Activated T-cell treated with anti-CD3 and anti-CD28 coated beads, Interleukin-2, amount 50 U/mL, for 72 hours (primary cell): Measurements from ENCODE around the gene LENEP. TPM values are rescaled to one million over a fixed set of nuclear protein-coding genes. Genes with fewer than 3 reads are reported as not detected.
A peak's percentile ranks its signal among the peaks of the same experiment; 100 is the strongest.
"Not testable (repeated sequence)": the region's sequence is repeated elsewhere in the genome, so short reads cannot be mapped to it uniquely, and the experiment has no call there.

Experiments used
- ATAC-seq, 2 donors: fragments of 150-1000 bp; cut with Tn5 transposase; replicated peaks in 1 of 2; 2 replicates each; pipeline ENCODE4 v1.10.0; 2021; ENCODE audit warnings: moderate library complexity in 2 of 2, mild to moderate bottlenecking in 1 of 2
- DNase-seq, 2 donors: peaks; one replicate each; pipeline ENCODE4 v3.0.0; 2021 to 2022; ENCODE audit warnings: mixed read lengths in 1 of 2
- H3K27ac Mint-ChIP-seq: one replicate; pipeline ENCODE4 v1.8.0; 2022; ENCODE audit warnings: mild to moderate bottlenecking, moderate library complexity, mixed read lengths
- H3K27me3 Mint-ChIP-seq: one replicate; pipeline ENCODE4 v1.8.0; 2022; ENCODE audit warnings: low read depth, mixed read lengths
- H3K36me3 Mint-ChIP-seq, 2 donors: one replicate each; pipeline ENCODE4 v1.8.0; 2022; ENCODE audit warnings: mixed read lengths in 2 of 2, mild to moderate bottlenecking in 1 of 2; ENCODE audit not compliant: insufficient read depth in 2 of 2
- H3K4me1 Mint-ChIP-seq: one replicate; pipeline ENCODE4 v1.8.0; 2022; ENCODE audit warnings: low read depth, mixed read lengths
- H3K4me3 Mint-ChIP-seq, 2 donors: one replicate each; pipeline ENCODE4 v1.8.0; 2022; ENCODE audit warnings: mild to moderate bottlenecking in 2 of 2, mixed read lengths in 2 of 2, moderate library complexity in 2 of 2
- H3K9me3 Mint-ChIP-seq, 2 donors: one replicate each; pipeline ENCODE4 v1.8.0; 2022; ENCODE audit warnings: mixed read lengths in 2 of 2
- total RNA-seq, 2 donors: library from RNA; stranded (reverse); gene quantifications; one replicate each; pipeline ENCODE4 v1.2.3, GENCODE V29; 2022

LENEP gene
- total RNA-seq, 2 donors from 2014 or later, result 0.65 to 2.3 TPM

- H3K36me3 Mint-ChIP-seq, result peaks cover 3 to 4% of the 10 kb centered on the region in 2 donors
- no peaks in the 10 kb centered on the region for H3K9me3 Mint-ChIP-seq
- H3K4me1 Mint-ChIP-seq, result peaks cover 33% of the 10 kb centered on the region
- H3K27ac Mint-ChIP-seq, result no peak within 1 kb of the TSS
- no peaks in the 10 kb centered on the region for H3K27me3 Mint-ChIP-seq
- ATAC-seq (peak; percentile 84 to 87), DNase-seq (peak; percentile 92 to 96)
- no peak within 1 kb of the TSS for H3K4me3 Mint-ChIP-seq
Observed at GRCh38 chr1:154974102-154974807, 19.1 kb upstream of the LENEP start, which contains the start of gene CKS1B. CKS1B (plus strand) TSS chr1:154974681; CDS start chr1:154974746, 65 bp downstream.

- no peak overlapping the region for H3K27ac Mint-ChIP-seq
- ATAC-seq (peak; percentile 64 to 65), DNase-seq (peak; percentile 94 to 95)
- peaks cover 28% of the 10 kb centered on the region for H3K4me1 Mint-ChIP-seq
- no peak overlapping the region for H3K4me3 Mint-ChIP-seq
- no peaks in the 10 kb centered on the region for H3K9me3 Mint-ChIP-seq
- no peaks in the 10 kb centered on the region for H3K27me3 Mint-ChIP-seq
- H3K36me3 Mint-ChIP-seq, result peaks cover 7 to 8% of the 10 kb centered on the region in 2 donors
Observed at GRCh38 chr1:154974808-154975408, 18.5 kb upstream of the LENEP start.

- DNase-seq (peak; percentile 65 to 70), ATAC-seq (peak in 1 of 2 donors; percentile 8)
- no peak overlapping the region for H3K27ac Mint-ChIP-seq
- H3K4me1 Mint-ChIP-seq, result peaks cover 27% of the 10 kb centered on the region
- no peak overlapping the region for H3K4me3 Mint-ChIP-seq
- no peaks in the 10 kb centered on the region for H3K9me3 Mint-ChIP-seq
- no peaks in the 10 kb centered on the region for H3K27me3 Mint-ChIP-seq
- H3K36me3 Mint-ChIP-seq, result peaks cover 7 to 8% of the 10 kb centered on the region in 2 donors
Observed at GRCh38 chr1:154975409-154976059, 17.9 kb upstream of the LENEP start.

GRCh38 chr1:154977762-154978161 lies 15.6 kb upstream of the LENEP start:
- H3K36me3 Mint-ChIP-seq, H3K9me3 Mint-ChIP-seq, H3K27me3 Mint-ChIP-seq, DNase-seq, ATAC-seq, H3K4me1 Mint-ChIP-seq: not testable (repeated sequence)
- Mint-ChIP-seq H3K4me3 (peak overlapping the region in 1 of 2 donors; percentile 37), H3K27ac (peak overlapping the region; percentile 55)

GRCh38 chr1:154978360-154978759 lies 15.0 kb upstream of the LENEP start:
- peaks cover 6 to 9% of the 10 kb centered on the region in 2 donors for H3K36me3 Mint-ChIP-seq
- ATAC-seq (no peak), DNase-seq (no peak)
- H3K9me3 Mint-ChIP-seq, result no peaks in the 10 kb centered on the region
- no peak overlapping the region for H3K4me3 Mint-ChIP-seq
- no peak overlapping the region for H3K27ac Mint-ChIP-seq
- no peaks in the 10 kb centered on the region for H3K27me3 Mint-ChIP-seq
- no peaks in the 10 kb centered on the region for H3K4me1 Mint-ChIP-seq

- no peak overlapping the region for H3K27ac Mint-ChIP-seq
- no peaks in the 10 kb centered on the region for H3K9me3 Mint-ChIP-seq
- DNase-seq (no peak), ATAC-seq (no peak)
- no peak overlapping the region for H3K4me3 Mint-ChIP-seq
- H3K36me3 Mint-ChIP-seq, result peaks cover 6 to 9% of the 10 kb centered on the region in 2 donors
- no peaks in the 10 kb centered on the region for H3K27me3 Mint-ChIP-seq
- H3K4me1 Mint-ChIP-seq, result peaks cover 10% of the 10 kb centered on the region
Observed at GRCh38 chr1:154982341-154982740, 11.0 kb upstream of the LENEP start.

GRCh38 chr1:154982897-154983648 lies 10.3 kb upstream of the LENEP start, which contains the start of gene FLAD1:
FLAD1 (plus strand) TSS chr1:154983344; CDS start chr1:154983695, 351 bp downstream.
- no peaks in the 10 kb centered on the region for H3K27me3 Mint-ChIP-seq
- H3K4me1 Mint-ChIP-seq, result peaks cover 14% of the 10 kb centered on the region
- H3K27ac Mint-ChIP-seq, result peak within 1 kb of the TSS; percentile 88
- H3K36me3 Mint-ChIP-seq, result peaks cover 4 to 9% of the 10 kb centered on the region in 2 donors
- H3K4me3 Mint-ChIP-seq, result no peak within 1 kb of the TSS
- H3K9me3 Mint-ChIP-seq, result no peaks in the 10 kb centered on the region
- DNase-seq (peak; percentile 96 to 98), ATAC-seq (peak; percentile 99 to 100)

GRCh38 chr1:154983776-154984466 lies 9.5 kb upstream of the LENEP start:
- no peaks in the 10 kb centered on the region for H3K27me3 Mint-ChIP-seq
- no peaks in the 10 kb centered on the region for H3K9me3 Mint-ChIP-seq
- H3K27ac Mint-ChIP-seq, result peak overlapping the region; percentile 88
- H3K36me3 Mint-ChIP-seq, result peaks cover 4 to 10% of the 10 kb centered on the region in 2 donors
- no peak for DNase-seq
- no peak for ATAC-seq
- H3K4me1 Mint-ChIP-seq, result peaks cover 22% of the 10 kb centered on the region
- H3K4me3 Mint-ChIP-seq, result no peak overlapping the region

GRCh38 chr1:154986736-154987135 lies 6.7 kb upstream of the LENEP start:
- not testable (repeated sequence) for H3K27me3 Mint-ChIP-seq, H3K4me3 Mint-ChIP-seq, ATAC-seq, DNase-seq, H3K9me3 Mint-ChIP-seq, H3K27ac Mint-ChIP-seq, H3K36me3 Mint-ChIP-seq
- H3K4me1 Mint-ChIP-seq, result peaks cover 32% of the 10 kb centered on the region

- ATAC-seq (no peak), DNase-seq (no peak)
- peaks cover 2 to 6% of the 10 kb centered on the region in 2 donors for H3K36me3 Mint-ChIP-seq
- no peaks in the 10 kb centered on the region for H3K9me3 Mint-ChIP-seq
- no peak overlapping the region for H3K4me3 Mint-ChIP-seq
- H3K4me1 Mint-ChIP-seq, result peaks cover 32% of the 10 kb centered on the region
- H3K27ac Mint-ChIP-seq, result no peak overlapping the region
- H3K27me3 Mint-ChIP-seq, result no peaks in the 10 kb centered on the region
Observed at GRCh38 chr1:154987326-154987725, 6.1 kb upstream of the LENEP start.

GRCh38 chr1:154988058-154988954 lies 5.1 kb upstream of the LENEP start:
- peaks cover 32% of the 10 kb centered on the region for H3K4me1 Mint-ChIP-seq
- no peak overlapping the region for H3K27ac Mint-ChIP-seq
- ATAC-seq (no peak), DNase-seq (no peak)
- H3K4me3 Mint-ChIP-seq, result no peak overlapping the region
- H3K27me3 Mint-ChIP-seq, result no peaks in the 10 kb centered on the region
- H3K36me3 Mint-ChIP-seq, result peaks cover 2 to 6% of the 10 kb centered on the region in 2 donors
- no peaks in the 10 kb centered on the region for H3K9me3 Mint-ChIP-seq
